Activated T-cell treated with anti-CD3 and anti-CD28 coated beads, Interleukin-2, amount 50 U/mL, for 4 hours (primary cell): ENCODE measurements around the gene KRTAP5-6. TPM values are rescaled to one million over a fixed set of nuclear protein-coding genes. Genes with fewer than 3 reads are reported as not detected.
A peak's percentile ranks its signal among the peaks of the same experiment; 100 is the strongest.
"Not testable (repeated sequence)": the region's sequence is repeated elsewhere in the genome, so short reads cannot be mapped to it uniquely, and the experiment has no call there.

Source experiments
- ATAC-seq, 2 donors: fragments of 200-7000 bp; cut with Tn5 transposase; one replicate each; pipeline ENCODE4 v1.10.0; 2021
- DNase-seq: peaks from one replicate; pipeline ENCODE4 v3.0.0-alpha.2; 2020
- H3K27me3 Mint-ChIP-seq: one replicate; pipeline ENCODE4 v1.8.0; 2021; ENCODE audit warnings: low read depth, mixed read lengths
- H3K36me3 Mint-ChIP-seq: one replicate; pipeline ENCODE4 v1.8.0; 2022; ENCODE audit warnings: mixed read lengths; ENCODE audit not compliant: insufficient read depth
- H3K4me1 Mint-ChIP-seq: one replicate; pipeline ENCODE4 v1.8.0; 2021; ENCODE audit warnings: low read depth, mixed read lengths
- H3K4me3 Mint-ChIP-seq: one replicate; pipeline ENCODE4 v1.8.0; 2021; ENCODE audit warnings: mild to moderate bottlenecking, moderate library complexity, mixed read lengths
- H3K9me3 Mint-ChIP-seq: one replicate; pipeline ENCODE4 v1.8.0; 2021; ENCODE audit warnings: mixed read lengths
- total RNA-seq, 3 donors: library from RNA; stranded (reverse); gene quantifications; one replicate each; pipeline ENCODE4 v1.2.1, GENCODE V29; 2021

KRTAP5-6 gene
- total RNA-seq, 3 donors from 2014 or later: not detected

DNA sequence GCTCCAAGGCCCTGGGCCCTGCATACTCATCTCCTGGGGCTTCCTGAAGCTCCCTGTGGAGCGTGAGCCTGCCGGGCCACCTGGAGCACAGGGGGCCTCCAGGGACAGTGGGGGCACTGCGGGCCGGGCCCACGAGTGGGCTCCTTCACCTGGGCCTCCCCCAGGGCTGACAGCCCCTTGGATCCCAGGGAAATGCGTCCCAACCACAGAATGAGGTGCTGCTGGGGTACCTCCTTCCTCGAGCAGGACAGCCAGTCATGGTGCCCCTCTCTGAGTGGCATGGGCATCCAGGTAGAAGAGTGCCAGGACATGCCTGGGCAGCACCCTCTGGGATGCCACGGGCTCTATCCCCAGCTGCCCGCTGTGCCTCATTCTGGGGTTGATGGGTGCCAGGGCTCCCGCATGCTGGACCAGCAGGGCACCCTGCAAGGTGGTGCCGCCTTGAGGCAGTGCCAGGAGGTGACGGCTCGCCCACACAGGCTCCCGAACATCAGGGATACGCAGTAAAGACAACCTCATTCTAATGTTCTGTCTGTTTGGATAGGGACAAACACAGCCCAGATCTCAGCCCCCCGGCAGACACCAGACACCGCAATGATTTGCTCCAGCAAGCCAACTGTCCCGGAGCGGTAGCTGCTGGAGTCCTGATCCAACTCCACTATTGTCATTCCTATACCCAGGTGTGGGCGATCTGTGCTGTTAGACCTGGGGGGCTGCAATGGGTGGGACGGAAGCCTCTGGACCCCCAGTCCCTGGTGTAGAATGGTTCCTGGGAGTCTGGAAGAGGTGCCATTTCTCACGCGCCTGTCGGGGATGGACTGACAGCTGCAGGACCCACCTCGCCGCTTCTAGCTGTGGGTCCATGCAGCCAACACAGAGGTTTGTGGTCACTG lies 41.6 kb upstream of the KRTAP5-6 start:
- Mint-ChIP-seq H3K9me3 (no peaks in the 10 kb centered on the region), H3K4me1 (peaks cover 13% of the 10 kb centered on the region), H3K27me3 (peaks cover 24% of the 10 kb centered on the region), H3K36me3 (no peaks in the 10 kb centered on the region), H3K4me3 (no peak overlapping the region)
- no peak for ATAC-seq
- no peak for DNase-seq

GRCh38 chr11:1656061-1656441 lies 40.9 kb upstream of the KRTAP5-6 start:
- peaks cover 26% of the 10 kb centered on the region for H3K27me3 Mint-ChIP-seq

GRCh38 chr11:1656670-1657069 lies 40.3 kb upstream of the KRTAP5-6 start:
- Mint-ChIP-seq H3K4me3 (no peak overlapping the region), H3K27me3 (peaks cover 27% of the 10 kb centered on the region)

More at GRCh38 chr11:1656061-1656441, 40.9 kb upstream of the KRTAP5-6 start:
- no peak overlapping the region for H3K4me3 Mint-ChIP-seq
- no peaks in the 10 kb centered on the region for H3K9me3 Mint-ChIP-seq
- no peaks in the 10 kb centered on the region for H3K36me3 Mint-ChIP-seq
- DNase-seq (no peak), ATAC-seq (no peak)
- H3K4me1 Mint-ChIP-seq: peaks cover 15% of the 10 kb centered on the region

GRCh38 chr11:1659506-1659905 lies 37.5 kb upstream of the KRTAP5-6 start:
- no peak for ATAC-seq
- Mint-ChIP-seq H3K9me3 (no peaks in the 10 kb centered on the region), H3K4me1 (peaks cover 16% of the 10 kb centered on the region), H3K36me3 (no peaks in the 10 kb centered on the region), H3K4me3 (peak overlapping the region; percentile 45), H3K27me3 (peaks cover 30% of the 10 kb centered on the region)
- DNase-seq: no peak

More at GRCh38 chr11:1656670-1657069, 40.3 kb upstream of the KRTAP5-6 start:
- ATAC-seq: no peak
- no peak for DNase-seq
- Mint-ChIP-seq H3K36me3 (no peaks in the 10 kb centered on the region), H3K9me3 (no peaks in the 10 kb centered on the region), H3K4me1 (peaks cover 15% of the 10 kb centered on the region)

DNA sequence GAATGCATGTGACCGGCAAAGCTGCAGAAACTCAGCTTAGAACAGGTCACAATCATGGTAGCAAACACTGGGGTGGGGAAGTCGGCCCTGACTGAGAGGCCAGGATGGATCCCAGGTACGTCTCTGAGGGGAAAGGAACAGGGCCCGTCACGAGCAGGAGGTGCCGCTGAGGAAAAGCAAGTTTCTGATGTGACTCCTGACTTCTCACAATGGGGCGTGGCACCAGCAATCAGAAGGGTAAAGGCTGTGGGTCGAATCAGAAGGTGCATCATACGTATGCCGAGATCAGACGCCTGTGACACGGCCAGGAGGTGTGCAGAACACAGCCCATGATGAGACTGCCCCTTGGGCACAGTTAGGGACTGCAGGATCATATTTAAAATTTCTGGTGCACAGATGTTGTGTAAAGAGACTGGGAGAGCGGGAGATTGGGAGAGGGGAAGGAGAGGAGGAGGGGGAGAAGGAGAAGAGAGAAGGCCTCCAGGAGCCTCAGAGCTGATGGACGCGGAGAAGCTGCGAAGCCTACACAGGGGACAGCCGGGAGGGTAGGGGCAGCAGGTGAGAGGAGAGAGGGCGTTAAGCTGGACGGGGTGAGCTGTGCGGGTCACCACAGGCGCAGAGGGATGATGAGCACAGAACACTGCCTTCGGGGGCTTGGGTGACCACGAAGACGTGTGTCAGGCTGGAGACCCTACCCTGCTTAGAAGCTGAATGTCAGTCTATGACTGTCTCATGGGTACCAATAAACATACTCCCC lies 36.7 kb upstream of the KRTAP5-6 start:
- H3K4me3 Mint-ChIP-seq: no peak overlapping the region
- no peaks in the 10 kb centered on the region for H3K9me3 Mint-ChIP-seq
- ATAC-seq (no peak), DNase-seq (no peak)
- no peaks in the 10 kb centered on the region for H3K36me3 Mint-ChIP-seq
- H3K27me3 Mint-ChIP-seq: peaks cover 31% of the 10 kb centered on the region
- H3K4me1 Mint-ChIP-seq: peaks cover 16% of the 10 kb centered on the region

DNA sequence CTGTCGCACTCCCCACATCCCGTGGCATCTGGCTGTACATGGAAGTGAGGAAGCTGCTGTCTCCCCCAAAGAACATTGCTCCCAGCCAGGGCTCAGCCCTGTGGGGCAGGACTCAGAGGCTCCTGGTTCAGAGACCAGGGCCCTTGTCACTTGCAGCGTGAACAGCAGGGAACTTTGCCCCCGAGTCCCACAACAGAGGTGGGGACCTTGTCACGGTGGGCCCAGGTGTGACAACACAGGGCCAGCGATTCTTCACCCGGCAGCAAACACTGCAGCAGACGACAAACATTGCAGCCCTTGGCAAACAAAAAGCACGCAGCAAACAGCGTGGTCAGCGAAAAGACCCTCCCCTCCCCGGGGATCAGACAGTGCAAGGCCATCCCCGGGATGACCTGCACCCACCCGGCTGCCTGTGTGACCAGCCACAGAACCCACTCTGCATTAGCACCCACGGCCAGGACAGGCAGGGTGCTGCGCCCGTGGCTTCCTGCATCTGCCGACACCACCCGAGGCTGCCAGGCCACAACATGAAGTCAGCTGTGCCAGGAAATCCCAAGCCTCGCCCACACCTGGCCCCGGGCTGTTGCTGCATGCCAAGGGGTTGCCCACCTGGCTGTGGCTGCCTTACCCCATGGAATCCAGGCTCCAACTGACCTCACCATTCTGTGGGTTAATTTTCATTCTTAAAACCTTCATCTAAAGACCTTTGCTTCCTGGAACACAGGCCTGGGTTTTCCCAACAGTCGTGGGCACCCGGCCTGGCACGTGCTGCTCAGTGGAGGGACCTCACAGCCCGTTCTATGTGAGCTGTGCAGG lies 35.3 kb upstream of the KRTAP5-6 start:
- not testable (repeated sequence) for H3K36me3 Mint-ChIP-seq, H3K9me3 Mint-ChIP-seq, H3K4me3 Mint-ChIP-seq, DNase-seq, ATAC-seq
- Mint-ChIP-seq H3K4me1 (peaks cover 16% of the 10 kb centered on the region), H3K27me3 (peaks cover 25% of the 10 kb centered on the region)

DNA sequence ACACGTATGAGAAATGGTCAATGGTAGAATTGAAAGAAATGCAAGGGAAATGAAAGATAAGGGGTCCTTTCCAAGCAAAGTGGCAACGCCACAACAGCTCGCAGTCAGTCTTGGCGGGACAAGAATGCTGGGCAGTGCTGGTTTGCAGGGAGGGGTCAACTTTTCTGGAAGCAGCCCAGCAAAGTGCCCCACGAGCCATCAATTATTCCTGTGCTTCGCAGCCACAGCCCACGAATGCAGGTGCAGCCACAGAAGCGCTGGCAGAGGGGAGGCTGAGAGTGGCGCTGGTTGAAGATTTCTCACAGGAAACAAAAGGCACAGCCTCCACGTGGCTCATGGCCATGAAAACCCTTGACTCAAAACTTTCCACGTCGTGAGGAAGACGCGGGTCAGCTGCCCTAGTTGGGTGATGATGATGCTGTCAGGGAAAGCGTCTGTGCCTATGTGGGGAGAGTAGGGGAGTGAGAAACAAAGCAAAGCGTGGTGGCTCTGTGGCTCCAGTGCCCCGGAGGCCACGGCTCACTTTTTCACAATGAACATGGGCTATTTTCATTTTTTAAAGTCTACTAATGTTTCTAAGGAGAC lies 34.2 kb upstream of the KRTAP5-6 start:
- not testable (repeated sequence) for ATAC-seq, H3K9me3 Mint-ChIP-seq

GRCh38 chr11:1665313-1665712 lies 31.7 kb upstream of the KRTAP5-6 start:
- ATAC-seq (no peak), DNase-seq (no peak)
- Mint-ChIP-seq H3K9me3 (no peaks in the 10 kb centered on the region), H3K27me3 (peaks cover 44% of the 10 kb centered on the region), H3K36me3 (no peaks in the 10 kb centered on the region), H3K4me1 (peaks cover 4% of the 10 kb centered on the region), H3K4me3 (no peak overlapping the region)

More for the DNA sequence above, 34.2 kb upstream of the KRTAP5-6 start:
- H3K4me3 Mint-ChIP-seq, DNase-seq, H3K36me3 Mint-ChIP-seq: not testable (repeated sequence)
- Mint-ChIP-seq H3K4me1 (peaks cover 16% of the 10 kb centered on the region), H3K27me3 (peaks cover 31% of the 10 kb centered on the region)

- ATAC-seq (no peak), DNase-seq (no peak)
- H3K36me3 Mint-ChIP-seq: no peaks in the 10 kb centered on the region
- no peaks in the 10 kb centered on the region for H3K9me3 Mint-ChIP-seq
- H3K27me3 Mint-ChIP-seq: peaks cover 39% of the 10 kb centered on the region
- H3K4me1 Mint-ChIP-seq: peaks cover 1% of the 10 kb centered on the region
- H3K4me3 Mint-ChIP-seq: no peak overlapping the region
Measured at GRCh38 chr11:1667121-1667850, 29.7 kb upstream of the KRTAP5-6 start.

- DNase-seq: no peak
- Mint-ChIP-seq H3K36me3 (no peaks in the 10 kb centered on the region), H3K9me3 (no peaks in the 10 kb centered on the region), H3K4me1 (no peaks in the 10 kb centered on the region), H3K4me3 (no peak overlapping the region), H3K27me3 (peaks cover 41% of the 10 kb centered on the region)
- ATAC-seq: no peak
Measured at GRCh38 chr11:1667906-1668305, 29.1 kb upstream of the KRTAP5-6 start.

DNA sequence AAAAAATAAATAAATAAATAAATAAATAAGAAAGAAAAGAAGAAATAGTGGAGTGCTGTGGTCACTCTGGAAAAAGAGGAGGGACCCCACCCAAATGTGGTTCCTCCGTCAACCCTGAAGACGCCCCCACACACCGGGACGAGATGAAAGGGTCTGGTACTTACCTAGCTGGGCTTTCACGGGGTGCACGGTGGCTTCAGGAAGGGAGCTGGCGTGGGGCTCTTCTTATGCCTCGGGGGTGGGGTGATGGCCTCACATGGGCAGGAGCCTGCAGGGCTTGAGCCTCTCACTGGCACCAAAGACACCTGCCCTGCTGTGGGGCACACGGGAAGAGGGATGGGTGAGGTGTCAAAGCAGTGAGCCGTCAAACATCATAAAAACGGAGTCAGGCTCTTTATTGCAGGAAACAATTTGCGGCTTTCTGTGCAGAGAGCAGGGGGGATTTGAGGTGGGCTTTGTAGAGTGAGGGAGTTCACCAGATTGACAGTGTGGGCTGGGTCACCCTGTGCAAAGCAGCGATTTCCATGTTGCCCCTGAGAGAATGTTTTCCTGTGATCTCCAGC lies 28.0 kb upstream of the KRTAP5-6 start:
- H3K27me3 Mint-ChIP-seq: peaks cover 47% of the 10 kb centered on the region
- no peak for DNase-seq
- no peaks in the 10 kb centered on the region for H3K9me3 Mint-ChIP-seq
- no peaks in the 10 kb centered on the region for H3K4me1 Mint-ChIP-seq
- no peak for ATAC-seq
- H3K36me3 Mint-ChIP-seq: no peaks in the 10 kb centered on the region
- no peak overlapping the region for H3K4me3 Mint-ChIP-seq

- H3K9me3 Mint-ChIP-seq: no peaks in the 10 kb centered on the region
- H3K4me3 Mint-ChIP-seq: no peak overlapping the region
- no peak for DNase-seq
- no peak for ATAC-seq
- no peaks in the 10 kb centered on the region for H3K36me3 Mint-ChIP-seq
- no peaks in the 10 kb centered on the region for H3K4me1 Mint-ChIP-seq
- peaks cover 53% of the 10 kb centered on the region for H3K27me3 Mint-ChIP-seq
Measured at GRCh38 chr11:1669546-1670218, 27.3 kb upstream of the KRTAP5-6 start.

GRCh38 chr11:1670457-1670856 lies 26.5 kb upstream of the KRTAP5-6 start:
- not testable (repeated sequence) for H3K9me3 Mint-ChIP-seq, H3K36me3 Mint-ChIP-seq, H3K4me1 Mint-ChIP-seq

More at GRCh38 chr11:1670457-1670856, 26.5 kb upstream of the KRTAP5-6 start:
- ATAC-seq, H3K4me3 Mint-ChIP-seq, DNase-seq: not testable (repeated sequence)
- peaks cover 57% of the 10 kb centered on the region for H3K27me3 Mint-ChIP-seq
